Head of caudate nucleus (tissue), 42 donors: ENCODE measurements around the gene NOP58.
"Not testable (repeated sequence)": the region's sequence is repeated elsewhere in the genome, so short reads cannot be mapped to it uniquely, and the experiment has no call there.

Experiments used
- DNase-seq, 42 donors: peaks; one replicate each; pipeline versions ENCODE4 v3.0.0 to v3.0.0-alpha.2; 2020 to 2021; ENCODE audit warnings: mixed read lengths in 7 of 42
- intact Hi-C: fragments of 100-400 bp; cut with DNase I; formaldehyde crosslinking; loops from one replicate; pipeline ENCODE4 v1.15.0; 2022

The NOP58 gene

GRCh38 chr2:202265467-202266277, at the start of gene NOP58:
Gene NOP58 (plus strand): TSS chr2:202265763. CDS start chr2:202265942, 179 bp downstream.
- intact Hi-C loops, result loop anchor here (10.0 kb wide), 1 partner anchor 109 kb away; the partner anchor contains the start of gene BMPR2
- peak; percentile 82 to 98 (median 94) for DNase-seq

- DNase-seq, result no peak
- intact Hi-C loops, result no loop called here
These were observed 43.7 kb upstream of the NOP58 start for GRCh38 chr2:202221873-202222272.

- DNase-seq, result peak in 39 of 42 donors; percentile 3 to 67 (median 31)
- intact Hi-C loops, result no loop called here
These were observed 27.8 kb upstream of the NOP58 start for GRCh38 chr2:202237787-202238233.

GRCh38 chr2:202238234-202239197, 27.0 kb upstream of the NOP58 start, which contains the start of gene SUMO1:
Gene SUMO1 (minus strand): TSS chr2:202238597. CDS start chr2:202238451, 146 bp downstream.
- intact Hi-C loops, result no loop called here
- peak; percentile 87 to 97 (median 94) for DNase-seq

- DNase-seq, intact Hi-C loops: not testable (repeated sequence)
These were observed 17.9 kb upstream of the NOP58 start for GRCh38 chr2:202247710-202248109.

- intact Hi-C loops, result no loop called here
- DNase-seq, result peak in 34 of 42 donors; percentile 5 to 75 (median 38)
These were observed 15.9 kb upstream of the NOP58 start for GRCh38 chr2:202249521-202250253.

GRCh38 chr2:202251494-202251893, 14.1 kb upstream of the NOP58 start:
- intact Hi-C loops, result no loop called here
- no peak for DNase-seq

GRCh38 chr2:202261531-202261930, 4.0 kb upstream of the NOP58 start:
- DNase-seq, result no peak
- intact Hi-C loops, result loop anchor here (10.0 kb wide), 1 partner anchor 113 kb away; the partner anchor contains the start of gene BMPR2

- DNase-seq, result no peak
- intact Hi-C loops, result loop anchor here (10.0 kb wide), 1 partner anchor 107 kb away; the partner anchor contains the start of gene BMPR2
These were observed 1.9 kb downstream of the NOP58 start for GRCh38 chr2:202267495-202267894.

- intact Hi-C loops, result loop anchor here (10.0 kb wide), 1 partner anchor 105 kb away; the partner anchor contains the start of gene BMPR2
These were observed 4.0 kb downstream of the NOP58 start for GRCh38 chr2:202269585-202269984.

GRCh38 chr2:202270487-202270886, 4.9 kb downstream of the NOP58 start:
- intact Hi-C loops, result no loop called here
- DNase-seq, result no peak

More at GRCh38 chr2:202269585-202269984, 4.0 kb downstream of the NOP58 start:
- no peak for DNase-seq

- intact Hi-C loops, result not testable (repeated sequence)
These were observed 10.6 kb downstream of the NOP58 start for GRCh38 chr2:202276078-202276720.

GRCh38 chr2:202278036-202278760, 12.6 kb downstream of the NOP58 start:
- no peak for DNase-seq
- intact Hi-C loops, result no loop called here

More at GRCh38 chr2:202276078-202276720, 10.6 kb downstream of the NOP58 start:
- not testable (repeated sequence) for DNase-seq

- peak in 1 of 42 donors; percentile 39 for DNase-seq
- intact Hi-C loops, result no loop called here
These were observed 13.4 kb downstream of the NOP58 start for GRCh38 chr2:202278944-202279343.

- DNase-seq, result no peak
- intact Hi-C loops, result no loop called here
These were observed 21.0 kb downstream of the NOP58 start for GRCh38 chr2:202286595-202286994.

GRCh38 chr2:202289394-202290204, 24.0 kb downstream of the NOP58 start:
- no peak for DNase-seq
- intact Hi-C loops, result no loop called here
